SK-N-SH treated with all-trans-retinoic acid at 6 μM for 48 hours (cell line): ENCODE data around the gene EMB.

Source experiments
- ARNTL ChIP-seq: fragments of 450-650 bp; formaldehyde crosslinking; IDR thresholded peaks from 2 replicates; pipeline ENCODE4 v1.5.0; 2020; ENCODE audit warnings: low read depth, mild to moderate bottlenecking, moderate library complexity, borderline replicate concordance
- CSRNP3 ChIP-seq: fragments of 250-450 bp; sonication (Bioruptor Pico); IDR thresholded peaks from 2 replicates; pipeline ENCODE4 v1.5.1; 2021; ENCODE audit warnings: mild to moderate bottlenecking, moderate library complexity
- ISL1 ChIP-seq: fragments of 250-450 bp; sonication (Bioruptor Pico); IDR thresholded peaks from 2 replicates; pipeline ENCODE4 v2.1.2; 2022; ENCODE audit warnings: mild to moderate bottlenecking, moderate library complexity
- PATZ1 ChIP-seq: fragments of 250-450 bp; sonication (Bioruptor Pico); IDR thresholded peaks from 2 replicates; pipeline ENCODE4 v1.8.0; 2020; ENCODE audit warnings: mild to moderate bottlenecking, moderate library complexity, borderline replicate concordance
- RARB ChIP-seq: fragments of 250-450 bp; sonication (Bioruptor Pico); IDR thresholded peaks from 2 replicates; pipeline ENCODE4 v1.8.0; 2021; ENCODE audit warnings: mild to moderate bottlenecking, moderate library complexity
- SNAI2 ChIP-seq: fragments of 250-450 bp; sonication (Bioruptor Pico); IDR thresholded peaks from 2 replicates; pipeline ENCODE4 v1.5.0; 2020; ENCODE audit warnings: mild to moderate bottlenecking, moderate library complexity
- ZFP30 ChIP-seq: fragments of 450-650 bp; formaldehyde crosslinking; IDR thresholded peaks from 2 replicates; pipeline ENCODE4 v1.5.0; 2022; ENCODE audit warnings: mild to moderate bottlenecking, moderate library complexity
- ZNF8 ChIP-seq: fragments of 450-650 bp; formaldehyde crosslinking; IDR thresholded peaks from 2 replicates; pipeline ENCODE4 v1.5.0; 2020; ENCODE audit warnings: mild to moderate bottlenecking, moderate library complexity
- TF ChIP-seq, protein P1 (sequence below): fragments of 250-450 bp; sonication (Bioruptor Pico); IDR thresholded peaks from 2 replicates; pipeline ENCODE4 v1.5.0; 2020; ENCODE audit warnings: mild to moderate bottlenecking, moderate library complexity

DNA sequence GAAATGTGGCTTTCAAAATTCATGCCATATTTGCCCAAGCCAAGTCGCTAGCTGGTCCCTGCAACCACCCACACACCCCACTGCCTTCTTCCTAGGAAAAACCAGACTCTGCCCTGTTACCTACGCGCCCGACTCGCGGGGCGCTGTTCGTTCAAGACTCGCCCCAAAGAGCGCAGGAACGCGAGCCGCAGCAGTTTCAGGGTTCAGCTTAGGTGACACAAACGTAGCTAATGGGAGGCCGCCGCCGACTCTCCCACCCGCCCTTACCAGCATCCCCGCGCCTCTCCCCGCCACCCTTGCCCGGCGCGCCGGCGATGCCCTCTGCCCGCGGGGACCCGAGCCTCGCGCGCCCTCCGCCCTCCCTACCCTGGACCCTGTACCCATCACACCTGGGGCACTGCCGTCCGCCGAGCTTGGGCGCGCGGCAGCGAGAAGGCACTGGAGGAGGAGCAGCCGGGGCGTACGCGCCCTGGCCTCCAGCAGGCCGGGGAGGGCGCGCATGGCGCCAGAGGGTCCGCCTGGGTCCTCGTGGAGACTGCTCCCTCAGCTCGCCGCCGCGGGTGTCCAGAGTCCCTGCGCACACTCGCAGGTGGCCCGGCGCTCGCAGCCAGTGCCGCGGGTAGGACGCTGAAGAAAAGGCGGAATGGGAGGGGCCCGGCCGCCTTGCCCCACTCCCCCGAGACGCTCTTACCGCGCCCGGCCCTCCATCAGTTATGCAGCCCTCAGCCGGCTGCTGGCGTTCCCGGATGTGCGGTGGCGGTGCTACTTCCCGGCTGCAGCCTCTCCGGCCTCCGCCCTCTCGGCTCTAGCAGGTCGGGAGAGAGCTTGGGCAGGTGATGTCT lies at the start of gene EMB:
- TF ChIP-seq ZFP30 (CRISPR knock-in tag) = no peak
- TF ChIP-seq ISL1 (CRISPR knock-in tag) = no peak
- TF ChIP-seq PATZ1 (CRISPR knock-in tag) = no peak
- TF ChIP-seq, protein P1, sequence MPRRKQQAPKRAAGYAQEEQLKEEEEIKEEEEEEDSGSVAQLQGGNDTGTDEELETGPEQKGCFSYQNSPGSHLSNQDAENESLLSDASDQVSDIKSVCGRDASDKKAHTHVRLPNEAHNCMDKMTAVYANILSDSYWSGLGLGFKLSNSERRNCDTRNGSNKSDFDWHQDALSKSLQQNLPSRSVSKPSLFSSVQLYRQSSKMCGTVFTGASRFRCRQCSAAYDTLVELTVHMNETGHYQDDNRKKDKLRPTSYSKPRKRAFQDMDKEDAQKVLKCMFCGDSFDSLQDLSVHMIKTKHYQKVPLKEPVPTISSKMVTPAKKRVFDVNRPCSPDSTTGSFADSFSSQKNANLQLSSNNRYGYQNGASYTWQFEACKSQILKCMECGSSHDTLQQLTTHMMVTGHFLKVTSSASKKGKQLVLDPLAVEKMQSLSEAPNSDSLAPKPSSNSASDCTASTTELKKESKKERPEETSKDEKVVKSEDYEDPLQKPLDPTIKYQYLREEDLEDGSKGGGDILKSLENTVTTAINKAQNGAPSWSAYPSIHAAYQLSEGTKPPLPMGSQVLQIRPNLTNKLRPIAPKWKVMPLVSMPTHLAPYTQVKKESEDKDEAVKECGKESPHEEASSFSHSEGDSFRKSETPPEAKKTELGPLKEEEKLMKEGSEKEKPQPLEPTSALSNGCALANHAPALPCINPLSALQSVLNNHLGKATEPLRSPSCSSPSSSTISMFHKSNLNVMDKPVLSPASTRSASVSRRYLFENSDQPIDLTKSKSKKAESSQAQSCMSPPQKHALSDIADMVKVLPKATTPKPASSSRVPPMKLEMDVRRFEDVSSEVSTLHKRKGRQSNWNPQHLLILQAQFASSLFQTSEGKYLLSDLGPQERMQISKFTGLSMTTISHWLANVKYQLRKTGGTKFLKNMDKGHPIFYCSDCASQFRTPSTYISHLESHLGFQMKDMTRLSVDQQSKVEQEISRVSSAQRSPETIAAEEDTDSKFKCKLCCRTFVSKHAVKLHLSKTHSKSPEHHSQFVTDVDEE (CRISPR knock-in tag) = no peak
- TF ChIP-seq ARNTL (CRISPR knock-in tag) = no peak
- TF ChIP-seq ZNF8 (CRISPR knock-in tag) = no peak
- TF ChIP-seq SNAI2 (CRISPR knock-in tag) = no peak
- TF ChIP-seq RARB (CRISPR knock-in tag) = no peak
- TF ChIP-seq CSRNP3 (CRISPR knock-in tag) = no peak
